NT2/D1 (cell line): Measurements from ENCODE around the gene SLC17A5.

Experiments
- SUZ12 ChIP-seq: IDR thresholded peaks from 2 replicates; pipeline ENCODE4 v1.6.1; 2011; ENCODE audit not compliant: insufficient read length, insufficient read depth; ENCODE audit errors: extremely low read depth
- YY1 ChIP-seq: IDR thresholded peaks from 2 replicates; pipeline ENCODE4 v1.6.1; 2011; ENCODE audit not compliant: insufficient read length, insufficient read depth
- ZNF274 ChIP-seq: IDR thresholded peaks from 2 replicates; pipeline ENCODE4 v1.6.1; 2011; ENCODE audit warnings: mild to moderate bottlenecking, low read depth, low read length

DNA sequence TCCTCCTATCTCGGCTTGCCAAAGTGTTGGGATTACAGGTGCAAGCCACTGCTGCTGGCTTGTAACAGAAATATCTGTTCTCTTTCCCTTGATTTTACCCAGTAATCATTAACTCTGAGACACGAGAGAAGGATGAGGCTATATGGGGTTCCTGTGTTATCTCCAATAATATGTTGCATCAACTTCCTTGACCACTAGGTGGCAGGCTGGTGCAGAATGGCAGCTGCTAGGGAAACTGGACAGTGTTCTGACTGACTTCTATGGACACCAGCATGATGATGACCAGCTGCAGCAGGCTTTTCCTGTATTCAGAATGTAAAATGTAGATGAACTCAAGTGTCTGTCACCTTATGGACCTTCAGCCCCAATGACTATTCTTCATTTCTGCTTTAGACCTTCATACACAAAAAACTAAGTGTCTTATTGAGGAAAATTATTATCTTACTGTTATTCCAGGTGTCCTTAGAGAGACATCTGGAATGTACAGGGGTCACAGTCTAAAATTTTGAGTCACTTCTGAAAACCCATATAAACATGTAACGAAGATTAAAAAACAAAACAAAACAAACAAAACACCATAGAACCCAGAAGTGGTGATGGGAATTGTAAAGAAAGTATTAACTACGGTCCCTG is 21.8 kb upstream of the SLC17A5 start:
- TF ChIP-seq YY1 (no peak), ZNF274 (no peak), SUZ12 (no peak)
